Measurements from ENCODE around the gene INMT.

Gene INMT

DNA sequence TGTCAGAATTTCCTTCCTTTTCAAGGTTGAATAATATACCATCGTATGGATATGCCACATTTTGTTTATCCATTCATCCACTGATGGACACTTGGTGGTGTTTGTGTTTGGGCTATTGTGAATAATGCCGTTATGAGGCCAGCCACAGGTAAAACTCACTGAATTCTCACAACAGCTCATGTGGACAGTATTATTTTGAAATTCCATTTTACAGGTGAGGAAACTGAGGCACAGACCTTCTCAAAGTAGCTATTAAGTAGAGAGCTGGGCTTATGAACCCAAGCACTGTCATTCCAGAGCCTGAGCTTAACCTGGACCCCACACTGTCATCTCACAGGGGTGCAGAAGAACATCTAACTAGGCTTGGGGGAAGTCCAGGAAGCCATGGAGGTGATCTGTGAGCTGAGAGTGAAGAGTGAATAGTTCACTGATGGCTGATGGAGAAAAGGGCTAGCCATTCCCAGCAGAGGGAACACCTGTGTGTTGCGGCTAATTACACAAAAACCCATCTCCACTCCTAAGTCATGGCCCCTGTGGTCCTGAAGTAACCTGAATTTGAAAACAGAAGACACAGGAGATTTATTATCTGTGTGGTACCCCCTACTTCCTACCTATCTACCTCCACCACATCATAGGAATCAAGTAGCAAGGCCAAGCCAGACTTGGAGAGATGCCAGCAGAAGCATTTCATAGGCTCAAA is 8.7 kb downstream of the INMT start:
- H4K20me1 ChIP-seq (ENCODE audit: insufficient read depth, low read length), result no peaks in the 10 kb centered on the region
- no peak overlapping the region for H3K4me2 ChIP-seq (ENCODE audit: low read depth, low read length)
- H3K9me3 ChIP-seq (replicated peaks; ENCODE audit: insufficient read depth, low read length), result no peaks in the 10 kb centered on the region
- H3K27me3 ChIP-seq (replicated peaks; ENCODE audit: insufficient read depth, low read length), result no peaks in the 10 kb centered on the region; the same call in 1 of the 2 replicates
- H3K9me2 ChIP-seq (replicated peaks; ENCODE audit: insufficient read depth, low read length), result no peaks in the 10 kb centered on the region
- no peaks in the 10 kb centered on the region for H3K36me3 ChIP-seq (replicated peaks; ENCODE audit: insufficient read depth, low read length)
- H3K4me3 ChIP-seq (ENCODE audit: low read length), result no peak overlapping the region
- 0 out of 2 replicates have a peak, but pooled peaks cover 6% of the 10 kb centered on the region for H3F3A ChIP-seq (ENCODE audit: insufficient read depth, low read length)
- H3K27ac ChIP-seq (ENCODE audit: low read length), result no peak overlapping the region
- no peak overlapping the region for H2AFZ ChIP-seq (ENCODE audit: low read length)
- H3K4me1 ChIP-seq (ENCODE audit: low read length), result peaks cover 22% of the 10 kb centered on the region
- DNase-seq, result no peak
- TF ChIP-seq EZH2phosphoT487 (IDR thresholded peaks at IDR 0.05; ENCODE audit: low read length), result no peak
- TF ChIP-seq, protein P1, sequence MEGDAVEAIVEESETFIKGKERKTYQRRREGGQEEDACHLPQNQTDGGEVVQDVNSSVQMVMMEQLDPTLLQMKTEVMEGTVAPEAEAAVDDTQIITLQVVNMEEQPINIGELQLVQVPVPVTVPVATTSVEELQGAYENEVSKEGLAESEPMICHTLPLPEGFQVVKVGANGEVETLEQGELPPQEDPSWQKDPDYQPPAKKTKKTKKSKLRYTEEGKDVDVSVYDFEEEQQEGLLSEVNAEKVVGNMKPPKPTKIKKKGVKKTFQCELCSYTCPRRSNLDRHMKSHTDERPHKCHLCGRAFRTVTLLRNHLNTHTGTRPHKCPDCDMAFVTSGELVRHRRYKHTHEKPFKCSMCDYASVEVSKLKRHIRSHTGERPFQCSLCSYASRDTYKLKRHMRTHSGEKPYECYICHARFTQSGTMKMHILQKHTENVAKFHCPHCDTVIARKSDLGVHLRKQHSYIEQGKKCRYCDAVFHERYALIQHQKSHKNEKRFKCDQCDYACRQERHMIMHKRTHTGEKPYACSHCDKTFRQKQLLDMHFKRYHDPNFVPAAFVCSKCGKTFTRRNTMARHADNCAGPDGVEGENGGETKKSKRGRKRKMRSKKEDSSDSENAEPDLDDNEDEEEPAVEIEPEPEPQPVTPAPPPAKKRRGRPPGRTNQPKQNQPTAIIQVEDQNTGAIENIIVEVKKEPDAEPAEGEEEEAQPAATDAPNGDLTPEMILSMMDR (IDR thresholded peaks at IDR 0.05; ENCODE audit: low read length), result no peak
- no peak for TF ChIP-seq EZH2 (optimal IDR thresholded peaks at IDR 0.05; ENCODE audit: low read depth, low read length)
- no peaks in the 10 kb centered on the region for H3K79me2 ChIP-seq (ENCODE audit: low read length)
- H3K9ac ChIP-seq (ENCODE audit: low read length), result no peak overlapping the region

- Histone ChIP-seq H3K36me3 (replicated peaks; ENCODE audit: insufficient read depth, low read length) (no peaks in the 10 kb centered on the region), H3K4me1 (ENCODE audit: low read length) (peaks cover 22% of the 10 kb centered on the region), H3K4me2 (ENCODE audit: low read depth, low read length) (no peak overlapping the region), H3K9ac (ENCODE audit: low read length) (no peak overlapping the region), H3K4me3 (ENCODE audit: low read length) (no peak overlapping the region), H4K20me1 (ENCODE audit: insufficient read depth, low read length) (no peaks in the 10 kb centered on the region), H3K9me2 (replicated peaks; ENCODE audit: insufficient read depth, low read length) (no peaks in the 10 kb centered on the region), H2AFZ (ENCODE audit: low read length) (no peak overlapping the region), H3K27ac (ENCODE audit: low read length) (no peak overlapping the region), H3K9me3 (replicated peaks; ENCODE audit: insufficient read depth, low read length) (no peaks in the 10 kb centered on the region), H3K27me3 (replicated peaks; ENCODE audit: insufficient read depth, low read length) (no peaks in the 10 kb centered on the region; the same call in 1 of the 2 replicates), H3K79me2 (ENCODE audit: low read length) (no peaks in the 10 kb centered on the region), H3F3A (ENCODE audit: insufficient read depth, low read length) (0 out of 2 replicates have a peak, but pooled peaks cover 6% of the 10 kb centered on the region)
- no peak for TF ChIP-seq EZH2phosphoT487 (IDR thresholded peaks at IDR 0.05; ENCODE audit: low read length)
- no peak for DNase-seq
Measured at GRCh38 chr7:30761214-30762156, 9.6 kb downstream of the INMT start.

GRCh38 chr7:30764030-30764975 is 12.4 kb downstream of the INMT start:
- peak; percentile 78 for DNase-seq
- Histone ChIP-seq H3K9me2 (replicated peaks; ENCODE audit: insufficient read depth, low read length) (no peaks in the 10 kb centered on the region), H3K4me3 (ENCODE audit: low read length) (no peak overlapping the region), H3K9me3 (replicated peaks; ENCODE audit: insufficient read depth, low read length) (no peaks in the 10 kb centered on the region), H3K27ac (ENCODE audit: low read length) (peak overlapping the region; percentile 51; the same call in 1 of the 2 replicates), H3K27me3 (replicated peaks; ENCODE audit: insufficient read depth, low read length) (no peaks in the 10 kb centered on the region; the same call in 1 of the 2 replicates), H2AFZ (ENCODE audit: low read length) (peak overlapping the region; percentile 6; the same call in 1 of the 2 replicates), H3K9ac (ENCODE audit: low read length) (no peak overlapping the region), H3K4me1 (ENCODE audit: low read length) (peaks cover 22% of the 10 kb centered on the region), H3K79me2 (ENCODE audit: low read length) (no peaks in the 10 kb centered on the region), H3F3A (ENCODE audit: insufficient read depth, low read length) (0 out of 2 replicates have a peak, but pooled peaks cover 6% of the 10 kb centered on the region), H3K4me2 (ENCODE audit: low read depth, low read length) (peak overlapping the region; percentile 18; the same call in 1 of the 2 replicates), H3K36me3 (replicated peaks; ENCODE audit: insufficient read depth, low read length) (no peaks in the 10 kb centered on the region), H4K20me1 (ENCODE audit: insufficient read depth, low read length) (no peaks in the 10 kb centered on the region)
- TF ChIP-seq EZH2 (optimal IDR thresholded peaks at IDR 0.05; ENCODE audit: low read depth, low read length) (no peak), EZH2phosphoT487 (IDR thresholded peaks at IDR 0.05; ENCODE audit: low read length) (no peak)
- TF ChIP-seq, protein P1 (IDR thresholded peaks at IDR 0.05; ENCODE audit: low read length), result no peak
